Measurements from ENCODE around the gene LARGE1.
"Not testable (repeated sequence)": the region's sequence is repeated elsewhere in the genome, so short reads cannot be mapped to it uniquely, and the experiment has no call there.

Gene LARGE1

DNA sequence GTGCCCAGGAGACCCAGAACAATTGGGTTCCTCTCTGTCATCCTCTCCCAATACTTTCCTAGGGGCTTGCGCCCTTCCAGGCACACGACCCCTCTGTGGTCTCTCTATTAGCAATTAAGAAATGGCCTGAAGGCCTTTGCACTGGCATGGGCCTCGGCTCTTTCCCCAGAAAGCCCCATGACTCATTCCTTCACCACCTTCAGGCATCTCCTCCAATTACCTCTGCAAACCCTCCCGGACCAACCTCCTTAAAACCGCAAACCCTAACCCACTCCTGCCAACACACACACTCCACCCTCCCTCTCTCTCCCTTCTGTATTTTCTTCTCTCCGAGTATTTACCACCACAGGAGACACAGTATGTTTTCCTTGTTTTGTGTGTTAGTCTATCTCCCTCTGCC lies 36.7 kb downstream of the LARGE1 start:
- DNase-seq, result no peak

DNA sequence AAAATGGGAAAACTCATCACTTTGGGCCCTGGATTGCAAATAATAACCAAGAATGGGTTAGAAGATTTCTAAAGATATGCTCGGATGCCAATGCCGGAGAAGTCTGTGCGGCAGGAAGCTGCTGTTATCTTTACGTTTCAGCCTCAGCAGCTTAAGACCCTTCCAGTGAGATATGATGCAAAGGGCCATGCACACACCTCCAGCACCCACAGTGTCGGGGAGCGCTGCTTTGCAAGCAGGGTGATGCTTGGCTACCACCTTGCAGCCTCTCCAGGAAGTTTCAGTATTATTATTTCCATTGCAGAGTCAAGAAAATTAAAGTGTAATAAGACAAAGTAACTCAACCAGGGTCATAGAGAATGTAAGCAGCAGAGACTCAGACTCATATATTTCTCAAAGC lies 37.3 kb downstream of the LARGE1 start:
- no peak for DNase-seq

DNA sequence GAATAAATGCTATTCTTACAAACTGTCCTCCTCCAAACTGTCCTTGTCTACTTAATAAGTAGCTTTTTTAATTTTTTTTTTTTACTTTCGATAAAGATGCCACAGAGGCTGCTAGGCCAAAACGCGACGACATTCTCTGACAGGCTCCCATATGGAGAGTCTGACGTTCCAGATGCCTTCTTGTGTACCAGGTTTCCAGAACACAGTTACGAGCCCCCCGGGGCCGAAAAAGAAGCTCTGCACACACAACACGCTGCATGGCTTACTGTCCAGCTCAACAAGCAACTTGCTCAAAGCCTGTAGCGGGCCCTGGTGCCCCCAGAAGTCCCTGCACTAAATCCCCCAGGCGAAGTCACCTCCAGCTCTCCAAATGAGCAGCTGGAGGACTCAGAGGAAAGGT lies 39.3 kb downstream of the LARGE1 start:
- no peak for DNase-seq

DNA sequence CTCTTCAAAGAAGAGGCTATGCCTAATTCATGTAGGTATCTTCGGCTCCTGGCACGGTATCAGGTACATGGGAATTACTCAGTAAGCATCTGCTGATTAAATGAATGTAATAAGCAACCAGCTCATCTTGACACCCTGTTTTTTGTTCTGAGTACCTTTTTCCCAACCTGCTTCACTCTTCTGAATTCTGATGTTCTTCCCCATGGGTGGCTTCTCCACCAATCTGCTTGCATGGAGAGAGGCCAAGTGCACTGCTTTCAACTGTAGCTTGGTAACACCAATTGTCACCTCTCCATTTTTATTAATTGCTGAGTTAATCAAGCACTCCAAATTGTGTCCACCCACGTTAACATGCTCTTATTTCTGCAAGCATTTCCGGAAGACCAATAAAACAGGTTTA lies 40.5 kb downstream of the LARGE1 start:
- DNase-seq, result no peak

DNA sequence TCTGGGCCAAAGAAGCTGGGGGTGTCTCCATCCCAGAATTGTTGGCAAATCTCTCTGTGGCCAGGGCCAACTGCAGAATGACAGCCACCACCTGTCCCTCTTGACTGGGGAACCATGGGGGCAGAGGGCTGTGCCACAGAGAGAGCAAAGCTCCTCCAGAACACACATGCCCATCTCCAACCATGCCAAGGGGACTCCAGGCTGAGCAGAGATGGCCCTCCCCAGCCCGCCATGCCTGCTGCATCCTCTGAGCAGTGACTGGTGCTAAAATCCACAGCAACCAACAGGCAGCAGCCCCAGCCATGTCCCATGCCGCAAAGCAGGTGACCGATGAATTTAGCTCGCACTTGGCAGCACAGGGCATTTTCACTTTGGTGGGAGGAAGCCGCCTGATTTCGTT lies 45.0 kb downstream of the LARGE1 start:
- DNase-seq, result no peak

DNA sequence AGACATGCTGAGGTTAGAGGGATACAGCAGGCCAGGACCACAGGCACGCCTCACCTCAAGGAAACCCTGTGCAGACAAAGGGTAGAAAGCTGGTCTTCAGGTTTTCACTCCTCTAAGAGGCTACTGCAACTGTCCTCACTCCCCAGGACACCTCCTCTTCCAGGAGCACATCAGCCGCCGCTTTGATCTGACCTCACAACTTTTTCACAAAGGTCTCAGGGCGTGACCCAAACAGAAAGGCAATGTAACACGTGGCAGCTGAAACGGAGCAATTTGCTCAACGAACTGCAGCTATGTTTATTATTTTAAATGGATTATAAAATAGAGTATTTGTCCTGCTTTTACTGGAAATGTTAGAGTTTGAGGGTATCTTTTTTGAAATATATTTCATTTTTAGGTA lies 46.1 kb downstream of the LARGE1 start:
- no peak for DNase-seq

DNA sequence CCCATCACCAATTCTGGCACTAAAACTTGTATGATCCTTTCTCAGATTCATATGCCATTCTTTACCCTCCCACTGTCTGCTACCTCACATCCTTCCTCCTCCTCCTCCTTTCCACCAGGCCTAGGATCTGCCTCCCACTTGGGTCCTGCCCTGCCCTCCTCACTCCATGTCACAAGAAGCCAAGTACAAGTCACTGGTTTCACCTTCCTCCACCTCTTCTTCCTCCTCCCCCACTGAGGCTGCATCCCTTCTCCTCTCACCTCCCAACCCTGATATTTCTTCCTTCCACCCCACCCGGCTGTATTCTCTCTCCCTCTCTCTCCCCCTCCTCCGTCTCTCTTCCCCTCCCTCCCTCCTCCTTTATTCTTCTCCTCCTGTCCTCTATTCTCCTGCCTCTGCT lies 46.6 kb downstream of the LARGE1 start:
- no peak for DNase-seq

DNA sequence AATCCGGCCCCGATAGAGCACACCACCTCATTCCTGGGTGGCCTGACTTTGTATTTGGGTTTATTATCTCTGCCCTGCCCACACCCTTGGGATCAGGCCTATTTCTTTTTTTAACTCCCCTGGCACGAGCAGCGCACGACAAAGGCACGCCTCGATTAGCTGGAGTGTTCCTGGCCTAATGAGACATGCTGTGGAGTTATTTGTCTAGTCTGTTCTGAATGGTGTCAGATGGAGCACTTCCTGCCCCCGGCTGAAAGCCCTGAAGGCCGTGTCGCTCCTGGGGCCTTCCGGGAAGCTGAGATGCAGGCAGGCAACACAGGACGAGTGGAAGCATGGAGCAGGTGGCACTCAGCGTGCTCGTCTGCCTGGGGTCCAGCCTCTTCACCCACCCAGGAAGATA lies 47.1 kb downstream of the LARGE1 start:
- DNase-seq, result no peak

DNA sequence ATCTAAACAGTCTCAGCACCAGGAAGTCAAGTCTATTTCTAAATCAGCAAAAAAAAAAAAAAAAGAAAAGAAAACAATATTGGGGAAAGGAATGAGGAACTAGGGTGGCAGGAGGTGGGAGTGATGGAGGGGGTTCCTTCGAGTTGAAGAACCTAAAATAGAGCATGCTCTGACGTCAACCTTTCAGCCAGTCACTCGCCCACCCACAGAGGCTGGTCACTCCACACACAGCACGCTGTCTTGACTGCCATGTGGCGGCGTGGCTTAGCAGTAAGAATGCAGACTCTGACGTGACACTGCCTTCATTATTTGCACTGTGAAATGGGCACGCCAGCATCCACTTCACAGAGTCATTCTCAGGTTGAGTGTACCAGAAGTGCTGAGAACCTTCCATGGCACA lies 48.3 kb downstream of the LARGE1 start:
- DNase-seq, result no peak

DNA sequence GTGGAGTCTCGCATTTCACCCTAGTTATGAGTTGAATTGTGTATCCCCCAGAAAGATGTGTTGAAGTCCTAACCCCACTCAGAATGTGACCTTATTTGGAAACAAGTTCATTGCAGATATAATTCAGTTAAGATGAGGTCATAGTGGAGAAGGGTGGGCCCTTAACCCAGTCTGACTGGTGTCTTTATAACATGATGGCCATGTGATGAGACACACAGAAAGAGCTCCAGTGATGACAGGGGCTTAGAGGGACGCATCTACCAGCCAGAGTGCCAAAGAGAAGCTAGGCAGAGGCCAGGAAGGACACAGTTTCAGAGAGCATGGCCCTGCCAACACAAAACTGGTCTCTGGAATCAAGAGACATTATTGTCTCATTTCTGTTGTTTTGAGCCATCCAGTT lies 50.3 kb downstream of the LARGE1 start:
- no peak for DNase-seq

DNA sequence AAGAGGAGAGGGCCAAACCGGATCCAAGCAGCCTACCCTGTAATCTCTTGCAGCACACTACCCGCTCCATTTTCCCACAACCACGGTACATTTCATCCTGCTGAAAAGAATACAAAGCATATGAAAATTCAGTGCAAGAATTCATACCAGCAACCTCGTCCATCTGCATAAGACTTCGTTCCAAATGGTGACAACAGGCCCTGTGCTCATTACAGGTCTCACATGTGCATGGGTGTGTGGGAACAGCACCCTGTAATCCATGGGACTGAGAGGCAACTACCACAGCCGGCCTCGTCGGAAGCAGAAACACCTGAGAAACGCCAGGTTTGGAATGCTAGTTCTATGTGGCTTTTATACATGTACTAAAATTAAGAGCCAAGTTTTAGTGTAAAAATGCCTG lies 52.3 kb downstream of the LARGE1 start:
- DNase-seq, result no peak

DNA sequence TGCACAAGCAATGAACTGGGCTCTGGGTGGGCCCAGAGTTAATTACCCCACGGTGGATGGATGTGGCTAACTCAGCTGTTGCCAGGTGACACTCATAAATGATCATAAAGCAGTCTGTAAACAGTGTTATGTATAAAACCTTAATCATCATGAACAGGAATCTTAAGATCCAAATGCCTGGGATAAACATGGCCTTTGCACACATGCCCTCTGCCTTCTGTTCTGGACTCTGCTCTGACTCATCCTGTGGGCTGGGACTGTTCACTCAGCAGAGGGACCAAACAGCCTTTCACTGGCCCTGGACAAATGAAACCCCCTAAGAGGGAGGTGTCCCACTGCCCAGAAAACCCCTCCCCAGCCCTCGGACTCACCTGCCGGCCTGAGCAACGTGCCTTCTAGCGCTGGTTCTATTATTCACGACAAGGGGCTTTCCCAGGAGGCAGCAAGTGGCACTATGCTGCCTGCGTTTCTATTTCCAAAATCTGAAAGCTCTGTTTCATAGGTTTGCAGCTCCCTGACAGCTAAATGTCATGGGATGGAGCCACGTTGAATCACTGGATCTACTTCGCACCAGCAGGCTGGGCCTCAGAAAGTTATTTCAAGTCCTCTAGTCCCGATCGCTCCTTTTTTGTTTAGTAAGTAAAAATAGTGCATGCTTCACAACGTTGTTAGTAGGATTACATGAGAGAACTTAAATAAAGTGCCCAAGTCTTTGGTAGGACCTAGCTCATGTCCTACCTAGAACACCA lies 53.0 kb downstream of the LARGE1 start:
- DNase-seq, result no peak

DNA sequence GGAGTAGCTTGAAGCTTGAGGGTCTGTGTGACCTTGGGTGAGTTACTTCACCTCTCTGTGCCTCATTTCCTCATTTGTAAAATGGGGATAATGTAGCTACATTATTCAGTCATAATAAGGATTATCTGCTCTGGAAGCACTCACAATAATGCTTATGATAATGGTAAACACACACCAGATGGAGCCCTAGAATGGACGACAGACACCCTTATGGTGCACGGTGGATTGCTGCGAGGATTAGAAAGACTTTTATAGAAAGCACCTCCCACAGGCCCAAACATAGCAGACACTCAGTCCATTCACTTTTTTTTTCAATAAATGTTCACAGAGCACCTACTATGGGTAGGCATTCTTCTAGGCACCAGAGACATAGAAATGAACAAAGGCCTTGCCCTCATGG lies 53.8 kb downstream of the LARGE1 start:
- DNase-seq, result no peak

DNA sequence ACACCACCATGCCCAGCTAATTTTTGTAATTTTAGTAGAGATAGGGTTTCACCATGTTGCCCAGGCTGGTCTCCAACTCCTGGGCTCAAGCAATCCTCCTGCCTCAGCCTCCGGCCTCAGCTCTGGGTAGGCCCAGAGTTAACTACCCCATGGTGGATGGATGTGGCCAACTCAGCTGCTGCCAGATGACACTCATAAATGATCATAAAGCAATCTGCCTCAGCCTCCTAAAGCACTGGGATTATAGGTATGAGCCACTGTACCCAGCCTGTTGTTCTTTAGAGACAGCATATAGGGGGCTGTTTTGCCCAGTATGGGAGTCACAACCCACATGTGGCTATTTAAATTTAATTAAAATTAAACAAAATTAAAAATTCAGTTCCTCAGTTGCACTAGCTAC lies 54.3 kb downstream of the LARGE1 start:
- no peak for DNase-seq

DNA sequence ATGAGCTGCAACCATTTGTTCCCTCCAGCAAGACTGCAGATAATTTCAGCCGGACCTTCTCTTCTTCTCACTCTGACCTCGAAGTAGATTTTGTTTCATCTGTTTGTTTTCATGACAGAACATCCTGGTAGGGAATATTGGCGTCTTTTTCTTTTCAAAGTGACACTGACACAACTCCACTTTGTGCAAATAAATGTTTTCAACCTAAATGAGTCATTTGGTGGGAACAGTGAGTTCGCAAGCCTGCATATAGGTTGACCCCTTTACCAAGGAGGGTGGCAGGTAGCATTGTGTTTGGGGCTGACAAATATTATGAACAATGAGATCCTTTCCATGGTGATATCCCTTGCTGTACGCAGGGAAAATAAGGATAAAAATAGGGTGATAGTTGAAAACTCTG lies 55.0 kb downstream of the LARGE1 start:
- DNase-seq, result no peak

DNA sequence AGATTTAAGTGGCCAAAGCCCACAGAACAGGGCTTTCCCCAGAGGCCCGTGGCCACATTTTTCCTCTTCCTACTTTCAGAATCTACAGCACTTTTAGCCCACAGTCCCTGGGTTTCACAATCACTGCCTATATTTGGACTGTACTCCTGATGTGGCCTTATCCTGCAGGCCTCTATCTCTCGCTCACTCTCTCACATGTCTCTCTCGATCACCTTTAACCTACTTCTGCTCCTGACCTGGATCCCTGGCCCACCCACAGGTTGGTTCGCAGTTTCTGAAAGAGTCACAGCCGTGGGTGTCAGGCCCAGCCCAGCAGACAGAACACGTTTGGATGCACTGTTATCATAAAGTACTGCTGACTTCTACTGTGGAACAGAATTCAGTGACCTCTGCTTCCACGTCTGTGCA lies 55.5 kb downstream of the LARGE1 start:
- no peak for DNase-seq

DNA sequence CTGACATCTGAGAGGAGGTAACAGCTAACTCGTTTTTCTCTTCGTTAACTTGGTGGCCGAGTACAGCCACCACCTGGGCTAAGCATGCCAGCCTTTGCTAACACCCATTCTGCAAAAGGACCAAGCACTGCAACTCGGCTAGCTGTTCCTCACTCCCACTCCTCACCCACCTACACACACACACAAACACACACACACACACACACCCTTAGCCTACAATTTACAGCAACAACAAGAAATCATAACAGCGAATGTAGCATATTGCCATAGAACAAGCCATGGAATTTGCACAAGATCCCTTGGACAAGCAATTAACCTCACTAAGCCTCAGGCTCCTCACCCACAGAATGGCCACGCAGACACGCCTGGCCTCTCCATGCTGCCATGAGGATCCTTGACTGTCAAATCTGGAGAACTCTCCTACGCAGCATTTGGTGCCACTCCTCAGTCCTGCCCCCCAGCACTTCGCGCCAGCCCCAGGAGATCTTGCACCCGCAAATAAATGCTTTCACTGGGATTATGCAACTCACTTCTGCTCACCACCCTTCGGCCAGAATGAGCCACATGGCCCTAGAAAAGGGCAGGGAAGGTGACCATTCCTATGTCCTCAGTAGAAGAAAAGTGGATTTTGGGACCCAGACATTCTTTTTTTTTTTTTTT lies 58.9 kb downstream of the LARGE1 start:
- DNase-seq, result no peak

DNA sequence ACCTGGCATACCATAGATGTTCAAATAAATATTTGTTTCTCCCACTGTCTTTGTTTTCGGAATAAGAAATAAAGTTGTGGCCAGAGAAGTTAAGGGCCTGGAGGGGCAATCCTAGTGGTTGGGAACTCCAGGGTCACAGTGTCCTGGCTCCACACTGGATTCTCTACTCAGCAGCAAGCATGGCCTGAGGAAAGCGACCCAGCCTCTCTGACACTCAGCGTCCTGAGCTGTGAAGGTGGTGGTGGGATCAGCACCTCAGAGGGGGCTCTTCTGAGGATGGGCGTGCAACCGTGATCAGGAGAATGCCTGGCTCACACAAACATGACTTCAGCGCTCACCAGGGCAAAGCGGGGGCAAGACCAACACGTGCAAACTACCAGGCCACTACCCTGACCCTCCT lies 59.9 kb downstream of the LARGE1 start:
- no peak for DNase-seq

DNA sequence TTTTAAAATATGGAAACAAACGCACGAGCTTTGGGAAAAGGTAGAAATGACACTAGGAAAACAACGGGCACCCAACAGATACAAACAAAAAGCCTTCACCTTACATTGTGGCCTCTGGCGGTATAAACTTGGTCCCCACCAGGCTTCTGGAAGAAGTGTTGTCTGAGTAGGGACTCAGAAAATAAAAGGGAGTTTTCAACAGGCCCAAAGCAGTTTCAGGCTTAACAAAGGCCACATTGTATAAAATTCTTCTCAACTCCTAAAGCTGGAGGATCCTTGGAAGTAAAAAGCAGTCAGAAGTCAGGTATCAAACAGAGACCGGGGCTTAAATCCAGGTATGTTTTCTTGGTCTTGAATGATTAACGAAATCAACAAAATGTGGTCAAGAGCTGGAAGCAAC lies 61.0 kb downstream of the LARGE1 start:
- no peak for DNase-seq

DNA sequence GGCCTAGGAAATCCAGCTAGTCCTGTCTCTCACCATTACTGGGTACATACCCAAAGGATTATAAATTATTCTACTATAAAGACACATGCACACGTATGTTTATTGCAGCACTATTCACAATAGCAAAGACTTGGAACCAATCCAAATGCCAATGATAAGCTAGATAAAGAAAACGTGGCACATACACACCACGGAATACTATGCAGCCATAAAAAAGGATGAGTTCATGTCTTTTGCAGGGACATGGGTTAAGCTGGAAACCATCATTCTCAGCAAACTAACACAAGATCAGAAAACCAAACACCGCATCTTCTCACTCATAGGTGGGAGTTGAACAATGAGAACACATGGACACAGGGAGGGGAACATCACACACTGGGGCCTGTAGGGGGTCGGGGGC lies 61.6 kb downstream of the LARGE1 start:
- not testable (repeated sequence) for DNase-seq

DNA sequence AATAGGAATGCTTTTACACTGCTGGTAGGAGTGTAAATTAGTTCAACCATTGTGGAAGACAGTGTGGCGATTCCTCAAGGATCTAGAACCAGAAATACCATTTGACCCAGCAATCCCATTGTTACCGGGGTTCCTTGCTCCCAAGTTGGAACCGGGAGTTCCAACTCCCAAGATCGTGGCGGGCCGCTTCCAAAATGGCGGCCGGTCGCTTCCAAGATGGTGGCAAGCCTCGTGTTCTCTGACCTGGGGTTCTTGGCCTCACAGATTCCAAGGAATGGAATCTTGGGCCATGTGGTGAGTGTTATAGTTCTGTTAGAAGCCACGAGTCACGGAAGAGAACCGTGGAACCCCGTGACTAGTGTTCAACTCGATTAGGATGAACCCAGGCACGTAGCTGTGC lies 62.5 kb downstream of the LARGE1 start:
- DNase-seq, result not testable (repeated sequence)

DNA sequence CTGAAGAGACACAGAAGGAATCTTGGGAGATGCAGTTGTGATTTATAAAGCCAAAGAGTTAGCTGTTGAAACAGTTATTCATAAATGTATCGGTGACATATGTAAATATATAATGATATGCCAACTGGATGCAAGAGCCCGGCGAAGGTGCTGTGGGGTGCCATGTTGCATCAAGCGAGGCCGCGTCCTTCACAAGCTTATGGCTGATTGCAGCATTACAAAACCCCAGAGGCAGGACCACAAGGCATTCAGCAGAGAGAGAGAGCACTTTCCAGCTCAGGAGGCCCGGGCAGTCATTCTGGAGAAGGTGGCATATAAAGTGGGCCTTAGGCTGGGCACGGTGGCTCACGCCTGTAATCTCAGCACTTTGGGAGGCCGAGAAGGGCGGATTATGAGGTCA lies 65.6 kb downstream of the LARGE1 start:
- DNase-seq, result no peak

DNA sequence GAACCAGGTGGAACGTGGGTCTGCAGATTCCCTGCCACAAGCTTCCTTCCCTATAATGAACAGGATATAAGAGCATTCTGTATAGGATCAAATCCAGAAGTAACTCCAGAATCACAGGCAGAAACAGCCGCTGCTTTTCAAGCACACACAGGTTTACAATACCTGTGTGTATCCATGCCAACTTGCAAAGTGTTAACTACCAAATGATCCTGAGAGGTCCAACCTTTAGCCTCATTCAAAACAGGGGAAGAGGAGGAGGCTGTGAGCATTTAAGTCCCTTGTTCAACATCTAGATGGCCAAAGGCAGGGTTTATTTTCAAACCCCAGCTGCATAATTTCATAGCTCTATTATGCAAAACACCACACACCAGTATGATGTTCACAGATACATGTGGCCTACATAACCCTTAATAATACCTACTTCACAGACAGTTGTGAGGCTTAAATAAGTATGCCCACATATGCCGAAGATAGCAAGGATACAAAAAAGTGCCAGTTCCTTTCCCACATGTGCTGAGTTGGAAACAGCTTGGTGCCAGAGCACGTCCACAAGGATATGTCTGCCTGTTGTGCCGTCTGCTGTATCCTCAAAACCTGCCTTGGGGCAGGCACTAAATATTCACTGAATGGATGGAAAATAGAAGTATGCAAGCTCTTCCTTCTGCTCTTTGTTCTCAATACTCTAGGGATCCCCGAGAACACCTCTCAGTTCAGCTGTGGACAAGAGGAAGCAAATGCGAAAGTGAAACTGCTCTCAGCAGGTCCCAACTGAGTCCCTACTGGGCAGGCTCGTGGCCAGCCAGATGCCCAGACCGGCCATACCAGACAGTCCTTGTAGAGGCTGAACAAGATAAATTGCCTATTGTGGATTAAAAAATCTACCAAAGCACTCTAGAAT lies 66.8 kb downstream of the LARGE1 start:
- peak; percentile 19 for DNase-seq

DNA sequence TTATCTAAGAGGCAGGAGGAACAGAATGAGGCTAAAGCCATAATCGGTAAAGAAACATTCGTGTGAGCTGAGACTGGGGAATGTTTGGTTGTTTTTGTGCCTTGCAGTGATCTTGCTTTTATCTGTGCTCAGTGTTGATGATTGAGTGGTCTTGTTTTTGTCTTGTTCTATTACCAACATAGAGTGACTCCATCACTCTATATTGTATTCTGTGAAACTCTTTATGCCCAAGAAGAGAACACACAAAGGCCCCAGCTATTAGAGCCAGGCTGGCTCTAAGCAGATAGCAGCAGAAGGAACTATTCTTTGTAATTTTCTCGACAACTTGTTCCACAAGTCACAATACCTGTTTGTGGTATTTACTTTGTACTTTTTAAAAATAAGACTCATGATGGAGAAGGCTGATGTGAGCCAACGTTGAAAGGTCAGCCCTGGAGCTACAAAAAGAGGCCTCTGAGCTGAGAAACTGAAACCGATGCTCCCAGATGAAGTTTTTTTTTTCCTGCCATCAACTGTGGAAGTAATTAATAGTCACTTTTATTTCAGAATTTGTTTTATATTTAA lies 68.4 kb downstream of the LARGE1 start:
- no peak for DNase-seq

All from CD4-positive, alpha-beta T cell treated with Interferon gamma for 1 hour (primary cell).